Left renal cortex interstitium (tissue), 4 donors: Measurements from ENCODE around the gene OTOF. TPM values are rescaled to one million over a fixed set of nuclear protein-coding genes. Genes with fewer than 3 reads are reported as not detected.
A peak's percentile ranks its signal among the peaks of the same experiment; 100 is the strongest.

ENCODE experiments used
- DNase-seq, 4 donors: peaks; one replicate each; pipeline ENCODE4 v3.0.0-alpha.2; 2013; ENCODE audit warnings: low read depth in 4 of 4, low spot score in 2 of 4, missing footprints in 1 of 4
- polyA plus RNA-seq, 4 donors: library from polyadenylated mRNA; unstranded; fragments of 120-200 nt; gene quantifications; one replicate each; pipeline ENCODE4 v1.2.1, GENCODE V29; 2013; ENCODE audit not compliant: insufficient read length in 4 of 4

Gene OTOF
- polyA plus RNA-seq, 4 donors = 0.10 to 0.24 (median 0.20) TPM

GRCh38 chr2:26503231-26503880 is 25.4 kb upstream of the OTOF start:
- peak; percentile 51 to 77 (median 62) for DNase-seq

- DNase-seq = no peak
Observed at GRCh38 chr2:26500406-26500805, 22.5 kb upstream of the OTOF start.

- peak; percentile 48 to 66 (median 48) for DNase-seq
Observed at GRCh38 chr2:26495705-26496297, 17.9 kb upstream of the OTOF start.

- DNase-seq = no peak
Observed at GRCh38 chr2:26494891-26495290, 17.0 kb upstream of the OTOF start.

- no peak for DNase-seq
Observed at GRCh38 chr2:26494199-26494598, 16.3 kb upstream of the OTOF start.

- no peak for DNase-seq
Observed at GRCh38 chr2:26493566-26493965, 15.6 kb upstream of the OTOF start.

- DNase-seq = no peak
Observed at GRCh38 chr2:26492749-26493515, 15.0 kb upstream of the OTOF start.

- DNase-seq = no peak
Observed at GRCh38 chr2:26491563-26492167, 13.7 kb upstream of the OTOF start.

GRCh38 chr2:26489213-26489850 is 11.4 kb upstream of the OTOF start:
- DNase-seq = no peak

- no peak for DNase-seq
Observed at GRCh38 chr2:26488463-26489212, 10.7 kb upstream of the OTOF start.

GRCh38 chr2:26487192-26487591 is 9.3 kb upstream of the OTOF start:
- DNase-seq = no peak

GRCh38 chr2:26486789-26487188 is 8.9 kb upstream of the OTOF start:
- no peak for DNase-seq

GRCh38 chr2:26485725-26486418 is 7.9 kb upstream of the OTOF start:
- DNase-seq = no peak

- no peak for DNase-seq
Observed at GRCh38 chr2:26485099-26485498, 7.2 kb upstream of the OTOF start.

GRCh38 chr2:26484579-26484978 is 6.7 kb upstream of the OTOF start:
- no peak for DNase-seq

GRCh38 chr2:26483957-26484565 is 6.1 kb upstream of the OTOF start:
- no peak for DNase-seq

GRCh38 chr2:26483516-26483915 is 5.6 kb upstream of the OTOF start:
- DNase-seq = no peak

GRCh38 chr2:26483027-26483326 is 5.1 kb upstream of the OTOF start:
- DNase-seq = no peak

GRCh38 chr2:26482211-26483026 is 4.5 kb upstream of the OTOF start:
- DNase-seq = no peak
